ENCODE data around the gene CDK6.
"Not testable (repeated sequence)": the region's sequence is repeated elsewhere in the genome, so short reads cannot be mapped to it uniquely, and the experiment has no call there.

The CDK6 gene

GRCh38 chr7:92757311-92757910 is 79.0 kb downstream of the CDK6 start:
- not testable (repeated sequence) for DNase-seq

DNA sequence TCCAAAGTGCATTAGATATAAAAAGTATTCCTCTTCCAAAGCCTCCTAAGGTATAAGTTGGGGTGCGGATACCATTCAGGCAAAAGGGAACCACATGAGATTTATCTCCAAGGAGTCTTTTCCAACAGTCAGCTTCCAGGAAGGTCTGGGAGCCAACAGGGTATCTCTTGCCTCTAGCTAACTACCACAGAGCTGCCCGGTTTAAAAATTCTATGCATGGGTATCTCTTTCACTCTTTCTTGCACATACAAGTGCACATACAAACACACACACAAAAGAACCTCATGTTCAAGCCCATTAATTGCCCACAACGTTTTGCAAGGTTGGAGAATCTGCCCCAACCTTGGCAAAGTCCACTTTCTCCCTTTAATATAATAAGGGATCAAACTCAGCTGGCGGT is 80.7 kb downstream of the CDK6 start:
- no peak for DNase-seq

- no peak for DNase-seq
Measured at GRCh38 chr7:92754919-92755581, 81.3 kb downstream of the CDK6 start.

DNA sequence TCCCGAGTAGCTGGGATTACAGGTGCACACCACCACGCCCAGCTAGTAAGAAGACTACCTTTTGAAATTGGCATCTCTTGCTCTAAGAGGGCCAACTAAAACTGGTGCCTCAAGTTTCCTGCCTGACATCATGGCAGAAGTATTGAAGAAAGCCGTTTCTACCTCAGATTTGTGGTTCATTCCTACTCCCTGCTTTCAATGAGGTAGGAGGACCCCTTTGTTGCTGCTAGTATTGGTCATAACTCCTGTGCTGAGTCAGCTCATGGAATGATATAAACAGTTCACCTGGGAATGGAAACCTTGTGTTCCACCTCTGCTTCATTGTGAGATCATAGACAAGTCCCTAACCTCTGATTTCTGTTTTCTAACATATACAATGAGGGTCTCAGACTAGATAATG is 82.8 kb downstream of the CDK6 start:
- no peak for DNase-seq

GRCh38 chr7:92751902-92752901 is 84.2 kb downstream of the CDK6 start:
- DNase-seq, result no peak

DNA sequence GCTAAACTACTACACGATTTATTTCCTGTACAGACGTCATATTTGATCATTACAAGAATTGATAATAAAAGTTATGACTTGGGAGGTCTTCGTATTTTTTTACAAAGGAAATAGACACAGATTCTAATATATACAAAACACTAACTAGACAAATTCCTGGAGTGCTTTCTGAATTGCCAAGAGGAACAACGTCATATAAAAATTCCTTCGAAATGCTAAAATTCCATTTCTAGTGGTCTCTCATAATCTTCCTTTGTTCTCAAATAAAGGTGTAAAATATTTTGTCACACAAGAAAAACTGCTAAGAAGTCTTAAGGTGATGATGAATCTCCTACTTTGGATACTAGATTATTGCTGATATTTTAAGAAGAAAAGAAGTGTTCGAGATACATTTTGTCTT is 85.4 kb downstream of the CDK6 start:
- DNase-seq, result no peak

DNA sequence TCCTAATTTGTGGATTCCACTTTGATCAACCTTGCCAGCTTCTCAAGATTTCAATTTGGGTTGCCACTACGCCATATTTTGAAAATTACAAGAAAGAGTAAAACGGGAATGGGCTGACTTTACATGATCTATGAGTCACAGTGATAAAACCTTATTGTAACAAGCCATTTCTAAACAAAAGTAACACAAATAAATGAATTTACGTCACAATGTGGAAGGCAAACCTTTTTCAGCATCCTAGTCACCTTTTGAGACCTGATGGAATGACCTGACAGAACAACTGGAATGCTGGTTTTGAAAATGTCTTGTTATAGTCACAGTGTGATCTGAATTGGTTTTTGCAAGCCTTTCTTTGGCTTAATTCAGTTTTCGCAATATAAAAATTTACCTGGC is 85.9 kb downstream of the CDK6 start:
- DNase-seq, result no peak

GRCh38 chr7:92749832-92750446 is 86.4 kb downstream of the CDK6 start:
- no peak for DNase-seq

DNA sequence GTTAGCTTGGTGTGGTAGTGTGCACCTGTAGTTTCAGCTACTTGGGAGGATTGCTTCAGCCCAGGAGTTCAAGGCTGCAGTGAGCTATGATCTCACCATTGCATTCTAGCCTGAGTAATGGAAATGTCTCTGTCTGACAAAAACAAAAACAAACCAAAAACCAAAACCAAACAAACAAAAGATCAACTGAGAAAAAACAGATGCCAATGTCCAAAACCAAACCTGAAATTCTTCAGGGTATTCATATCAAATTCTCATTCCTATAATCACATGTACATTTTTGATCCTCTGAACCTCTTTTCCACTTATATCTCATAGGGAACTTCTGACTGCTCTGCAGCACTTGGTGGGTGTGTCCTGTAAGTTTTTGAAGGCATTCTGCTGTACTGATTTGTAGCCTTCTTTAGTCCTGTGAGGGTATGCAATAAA is 87.0 kb downstream of the CDK6 start:
- no peak for DNase-seq

DNA sequence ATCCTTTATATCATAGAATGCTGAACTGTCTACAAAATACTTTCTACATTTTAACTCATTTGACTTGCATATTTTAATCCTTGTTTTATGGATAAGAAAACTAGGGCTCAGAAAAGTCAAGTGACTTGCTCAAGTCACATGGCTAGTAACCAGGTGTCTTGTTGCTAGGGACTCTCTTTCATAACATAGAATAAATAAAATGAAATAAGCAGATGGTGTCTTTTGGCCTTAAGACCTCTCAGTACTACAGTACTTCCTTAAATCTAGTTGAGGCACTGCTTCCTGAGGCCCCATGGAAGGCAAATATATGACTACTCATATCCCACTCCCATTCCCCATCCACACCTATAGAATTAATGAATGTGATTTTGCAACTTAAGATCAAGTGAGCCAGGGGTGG is 87.9 kb downstream of the CDK6 start:
- DNase-seq, result no peak

DNA sequence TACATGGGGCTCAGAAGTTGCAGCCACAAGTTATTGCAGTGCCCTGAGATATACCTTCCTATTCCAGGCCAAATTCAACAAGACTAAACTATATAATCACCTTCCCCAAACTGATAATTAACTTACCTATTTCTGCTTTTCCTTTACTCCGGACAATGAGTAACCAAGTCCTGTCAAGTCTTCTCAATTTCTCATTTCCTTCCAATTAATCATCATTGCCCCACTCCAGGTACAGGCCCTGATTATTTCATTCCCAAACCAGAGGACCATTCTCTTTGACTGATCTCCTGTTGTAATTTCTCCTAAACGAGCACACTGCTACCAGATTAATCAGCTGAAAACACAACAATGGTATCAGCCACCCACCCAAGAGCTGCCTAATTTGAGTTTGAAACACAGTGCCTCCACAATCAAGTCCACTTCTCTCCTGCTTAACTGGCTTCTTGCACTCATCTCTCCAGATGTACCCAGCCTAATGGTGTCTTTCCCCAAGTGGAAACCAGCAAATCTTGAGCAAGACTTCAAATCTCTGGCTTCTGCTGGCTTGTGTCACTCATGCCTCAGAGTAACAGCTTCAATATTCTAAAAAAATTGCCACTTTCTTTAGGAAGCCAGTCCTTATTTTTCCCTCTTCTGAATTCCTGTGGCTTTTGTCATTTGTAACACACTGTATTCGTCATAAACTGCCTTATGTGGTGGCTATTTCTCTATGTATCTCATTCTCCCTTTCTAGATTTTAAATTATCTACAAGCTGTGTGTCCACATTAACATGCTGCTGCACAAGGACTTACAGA is 89.1 kb downstream of the CDK6 start:
- no peak for DNase-seq

GRCh38 chr7:92745241-92745640 is 91.1 kb downstream of the CDK6 start:
- no peak for DNase-seq

DNA sequence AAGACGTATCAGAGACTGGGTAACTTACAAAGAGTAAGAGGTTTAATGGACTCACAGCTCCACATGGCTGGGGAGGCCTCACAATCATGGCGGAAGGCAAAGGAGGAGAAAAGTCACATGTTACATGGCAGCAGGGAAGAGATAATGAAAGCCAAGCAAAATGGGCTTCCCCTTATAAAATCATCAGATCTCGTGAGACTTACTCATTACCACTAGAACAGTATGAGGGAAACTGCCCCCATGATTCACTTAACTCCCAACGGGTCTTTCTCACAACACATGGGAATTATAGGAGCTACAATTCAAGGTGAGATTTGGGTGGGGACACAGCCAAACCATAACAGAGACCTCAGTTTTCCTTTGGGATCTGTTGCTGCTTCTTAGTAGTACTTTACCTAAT is 92.2 kb downstream of the CDK6 start:
- DNase-seq, result not testable (repeated sequence)

- no peak for DNase-seq
Measured at GRCh38 chr7:92742186-92742585, 94.2 kb downstream of the CDK6 start.

GRCh38 chr7:92740700-92741126 is 95.7 kb downstream of the CDK6 start:
- DNase-seq, result no peak

DNA sequence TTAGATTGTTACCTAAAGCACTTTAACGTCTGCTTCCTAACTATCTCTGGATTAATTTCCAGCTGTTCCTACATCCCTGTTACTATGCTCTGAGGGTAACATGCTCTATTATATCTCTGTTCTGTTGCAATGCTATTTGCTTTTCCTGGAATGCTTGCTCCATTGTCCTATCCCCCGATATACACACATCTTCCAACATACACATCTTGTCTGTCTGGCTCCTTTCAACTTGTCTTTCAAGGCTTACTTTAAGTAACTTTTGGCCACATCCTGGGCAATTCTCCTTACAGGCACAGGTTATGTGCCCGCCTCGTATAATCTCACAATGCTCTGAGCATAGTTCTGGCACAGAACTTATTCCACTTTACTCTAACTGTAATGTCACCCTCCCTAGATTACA is 96.2 kb downstream of the CDK6 start:
- DNase-seq, result no peak

DNA sequence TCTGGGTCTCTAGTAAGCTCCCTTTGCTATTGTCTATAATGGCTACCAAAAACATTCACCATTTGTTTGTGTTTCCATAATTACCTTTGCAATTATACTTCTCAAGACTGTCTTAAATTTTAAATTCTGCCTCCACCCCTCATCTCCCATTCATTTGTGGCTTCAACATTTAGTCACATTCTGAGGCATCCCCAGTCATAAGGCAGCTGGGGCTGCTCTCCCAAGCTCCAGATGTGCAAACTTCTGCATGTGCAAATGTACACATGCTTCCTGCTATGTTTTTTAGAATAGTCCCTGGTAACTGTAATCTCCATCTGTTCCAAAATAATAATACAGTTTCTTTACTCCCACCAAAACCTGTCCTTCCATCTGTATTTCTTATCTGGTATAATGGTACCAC is 97.3 kb downstream of the CDK6 start:
- no peak for DNase-seq

GRCh38 chr7:92737706-92738105 is 98.7 kb downstream of the CDK6 start:
- DNase-seq, result no peak

- no peak for DNase-seq
Measured at GRCh38 chr7:92736870-92737269, 99.5 kb downstream of the CDK6 start.

DNA sequence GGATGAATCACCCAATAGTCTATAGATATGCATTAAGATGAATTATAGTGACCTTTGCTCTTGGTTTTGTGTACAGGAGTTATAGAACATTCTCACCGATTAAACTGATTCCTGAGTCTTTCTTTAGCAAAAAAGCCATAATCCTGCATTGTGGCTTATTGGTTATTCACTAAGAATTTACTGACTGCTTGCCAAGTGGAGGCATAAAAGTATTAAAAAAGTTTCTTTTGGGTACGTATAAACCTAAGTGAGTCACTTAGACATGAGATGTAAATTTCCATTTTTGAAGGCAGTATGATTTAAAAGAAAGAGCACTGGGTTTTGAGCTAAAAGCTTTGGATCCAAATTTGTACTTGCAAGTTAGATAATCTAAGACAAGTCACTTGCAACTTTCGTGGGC is 100.7 kb downstream of the CDK6 start:
- no peak for DNase-seq

GRCh38 chr7:92732316-92733036 is 103.9 kb downstream of the CDK6 start:
- no peak for DNase-seq
